ENCODE data around the gene CEP128.

DNA sequence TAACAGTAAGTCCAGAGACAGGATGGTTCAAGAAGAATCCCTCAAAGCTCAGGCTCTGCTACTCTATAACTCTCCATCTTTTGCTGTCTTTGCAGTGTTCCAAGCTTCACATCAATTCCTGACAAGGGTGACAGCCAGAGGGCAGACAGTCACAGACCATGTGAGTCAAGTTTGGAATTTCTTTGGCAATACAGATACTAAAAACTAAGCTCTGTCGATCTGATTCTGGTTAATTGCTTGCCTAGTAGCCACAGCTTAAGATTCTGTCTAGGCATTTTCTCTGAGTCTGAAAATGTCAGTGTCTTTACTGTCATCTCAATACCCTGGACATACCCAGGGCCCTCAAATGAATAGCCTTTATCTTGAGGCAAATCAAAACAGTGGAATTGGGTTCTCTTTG is 153.7 kb downstream of the CEP128 start:
- TF ChIP-seq EZH2 (IDR thresholded peaks at IDR 0.05) (no peak), POLR2AphosphoS5 (IDR thresholded peaks at IDR 0.05; ENCODE audit: borderline replicate concordance, low read depth, low read length) (no peak)
